WTC11 (cell line): Measurements from ENCODE around the gene HMCES. TPM values are rescaled to one million over a fixed set of nuclear protein-coding genes. Genes with fewer than 3 reads are reported as not detected.
A peak's percentile ranks its signal among the peaks of the same experiment; 100 is the strongest.

Source experiments
- ATF1 ChIP-seq: sonication (generic); formaldehyde crosslinking; IDR thresholded peaks from 2 replicates; pipeline ENCODE4 v1.8.1; 2023; ENCODE audit warnings: mild to moderate bottlenecking, moderate library complexity, missing genetic modification reagents
- CREB1 ChIP-seq: sonication (generic); formaldehyde crosslinking; IDR thresholded peaks from 2 replicates; pipeline ENCODE4 v1.8.0; 2023; ENCODE audit warnings: mild to moderate bottlenecking, missing genetic modification reagents
- EMX1 ChIP-seq: fragments of 250-450 bp; sonication (Bioruptor Pico); IDR thresholded peaks from 2 replicates; pipeline ENCODE4 v1.8.0; 2021; ENCODE audit warnings: mild to moderate bottlenecking
- FOXK1 ChIP-seq: sonication (generic); formaldehyde crosslinking; IDR thresholded peaks from 2 replicates; pipeline ENCODE4 v1.8.0; 2022; ENCODE audit warnings: mild to moderate bottlenecking, moderate library complexity, missing genetic modification reagents
- GRHL2 ChIP-seq: fragments of 250-450 bp; sonication (Bioruptor Pico); IDR thresholded peaks from 2 replicates; pipeline ENCODE4 v1.8.0; 2022; ENCODE audit warnings: mild to moderate bottlenecking, moderate library complexity; ENCODE audit not compliant: insufficient replicate concordance, severe bottlenecking
- IRF1 ChIP-seq: sonication (generic); formaldehyde crosslinking; IDR thresholded peaks from 2 replicates; pipeline ENCODE4 v1.8.0; 2023; ENCODE audit warnings: missing genetic modification reagents
- JAZF1 ChIP-seq: fragments of 250-450 bp; sonication (Bioruptor Pico); IDR thresholded peaks from 2 replicates; pipeline ENCODE4 v1.9.0; 2021; ENCODE audit warnings: moderate library complexity, mild to moderate bottlenecking, inconsistent platforms
- JUN ChIP-seq: sonication (generic); formaldehyde crosslinking; IDR thresholded peaks from 2 replicates; pipeline ENCODE4 v1.8.0; 2023; ENCODE audit warnings: mild to moderate bottlenecking, missing genetic modification reagents
- KAT7 ChIP-seq: sonication (generic); formaldehyde crosslinking; IDR thresholded peaks from 2 replicates; pipeline ENCODE4 v1.8.1; 2023; ENCODE audit warnings: missing genetic modification reagents, mild to moderate bottlenecking, borderline replicate concordance
- MYBL2 ChIP-seq: sonication (generic); formaldehyde crosslinking; IDR thresholded peaks from 2 replicates; pipeline ENCODE4 v1.8.1; 2023; ENCODE audit warnings: mild to moderate bottlenecking, moderate library complexity, missing genetic modification reagents
- NFYB ChIP-seq: sonication (generic); formaldehyde crosslinking; conservative IDR thresholded peaks from 2 replicates; pipeline ENCODE4 v1.8.0; 2022; ENCODE audit warnings: low read depth, missing genetic modification reagents
- RELA ChIP-seq: sonication (generic); formaldehyde crosslinking; IDR thresholded peaks from 2 replicates; pipeline ENCODE4 v1.8.1; 2022; ENCODE audit warnings: missing genetic modification reagents, mild to moderate bottlenecking, borderline replicate concordance
- SMAD3 ChIP-seq: sonication (generic); formaldehyde crosslinking; IDR thresholded peaks from 2 replicates; pipeline ENCODE4 v1.8.0; 2022; ENCODE audit warnings: missing genetic modification reagents, mild to moderate bottlenecking, borderline replicate concordance
- SMAD4 ChIP-seq: sonication (generic); formaldehyde crosslinking; IDR thresholded peaks from 2 replicates; pipeline ENCODE4 v1.8.0; 2022; ENCODE audit warnings: mild to moderate bottlenecking, missing genetic modification reagents
- TCF7 ChIP-seq: sonication (generic); formaldehyde crosslinking; IDR thresholded peaks from 2 replicates; pipeline ENCODE4 v1.8.0; 2022; ENCODE audit warnings: mild to moderate bottlenecking, low read depth, missing genetic modification reagents, moderate library complexity
- TEAD1 ChIP-seq: sonication (generic); formaldehyde crosslinking; IDR thresholded peaks from 2 replicates; pipeline ENCODE4 v1.8.0; 2022; ENCODE audit warnings: mild to moderate bottlenecking, missing genetic modification reagents
- USF1 ChIP-seq: sonication (generic); formaldehyde crosslinking; IDR thresholded peaks from 2 replicates; pipeline ENCODE4 v1.8.0; 2022; ENCODE audit warnings: mild to moderate bottlenecking, missing genetic modification reagents
- ZBTB21 ChIP-seq: sonication (generic); formaldehyde crosslinking; IDR thresholded peaks from 2 replicates; pipeline ENCODE4 v1.8.1; 2023; ENCODE audit warnings: mild to moderate bottlenecking, missing genetic modification reagents, borderline replicate concordance
- ZNF121 ChIP-seq: sonication (generic); formaldehyde crosslinking; IDR thresholded peaks from 2 replicates; pipeline ENCODE4 v1.8.0; 2023; ENCODE audit warnings: missing genetic modification reagents
- ZNF219 ChIP-seq: sonication (generic); formaldehyde crosslinking; IDR thresholded peaks from 2 replicates; pipeline ENCODE4 v1.8.0; 2023; ENCODE audit warnings: missing genetic modification reagents, mild to moderate bottlenecking, borderline replicate concordance
- ZNF232 ChIP-seq: sonication (generic); formaldehyde crosslinking; IDR thresholded peaks from 2 replicates; pipeline ENCODE4 v1.8.0; 2022; ENCODE audit warnings: mild to moderate bottlenecking, missing genetic modification reagents
- ZNF416 ChIP-seq: fragments of 250-450 bp; sonication (Bioruptor Pico); IDR thresholded peaks from 2 replicates; pipeline ENCODE4 v1.9.0; 2021; ENCODE audit warnings: mild to moderate bottlenecking, inconsistent platforms
- ZNF423 ChIP-seq: fragments of 250-450 bp; sonication (Bioruptor Pico); IDR thresholded peaks from 2 replicates; pipeline ENCODE4 v2.1.2; 2022; ENCODE audit warnings: mild to moderate bottlenecking, moderate library complexity
- ZNF512 ChIP-seq: sonication (generic); formaldehyde crosslinking; IDR thresholded peaks from 2 replicates; pipeline ENCODE4 v1.8.1; 2022; ENCODE audit warnings: missing genetic modification reagents, borderline replicate concordance
- ZNF671 ChIP-seq: fragments of 250-450 bp; sonication (Bioruptor Pico); IDR thresholded peaks from 2 replicates; pipeline ENCODE4 v1.8.0; 2021; ENCODE audit warnings: mild to moderate bottlenecking
- total RNA-seq: library from RNA; stranded (reverse); gene quantifications from 3 replicates; pipeline ENCODE4 v1.2.3, GENCODE V29; 2021
- TF ChIP-seq, protein P1 (sequence below): sonication (generic); formaldehyde crosslinking; IDR thresholded peaks from 2 replicates; pipeline ENCODE4 v1.8.1; 2023; ENCODE audit warnings: mild to moderate bottlenecking, moderate library complexity, missing genetic modification reagents
- TF ChIP-seq, protein P2 (sequence below): fragments of 200-600 bp; IDR thresholded peaks from 2 replicates; pipeline ENCODE4 v1.8.0; 2022; ENCODE audit warnings: antibody characterized with exemption
- TF ChIP-seq, protein P3 (sequence below): fragments of 250-450 bp; sonication (Bioruptor Pico); IDR thresholded peaks from 2 replicates; pipeline ENCODE4 v1.9.0; 2021; ENCODE audit warnings: mild to moderate bottlenecking
- TF ChIP-seq, protein P4 (sequence below): sonication (generic); formaldehyde crosslinking; IDR thresholded peaks from 2 replicates; pipeline ENCODE4 v1.8.1; 2023; ENCODE audit warnings: mild to moderate bottlenecking, missing genetic modification reagents

HMCES gene
- total RNA-seq, 1 experiment from 2014 or later: 47.7 TPM

- TF ChIP-seq ZNF416 (CRISPR knock-in tag): 0 out of 2 replicates have a peak, but pooled peaks have one; percentile 48
- no peak for TF ChIP-seq IRF1
- peak; percentile 31; the same call in 1 of the 2 replicates for TF ChIP-seq KAT7
- no peak for TF ChIP-seq ZNF671 (CRISPR knock-in tag)
- TF ChIP-seq ZNF219 (CRISPR knock-in tag): no peak; the same call in 1 of the 2 replicates
- TF ChIP-seq RELA (CRISPR knock-in tag): 0 out of 2 replicates have a peak, but pooled peaks have one; percentile 13
- 0 out of 2 replicates have a peak, but pooled peaks have one; percentile 42 for TF ChIP-seq SMAD3 (CRISPR knock-in tag)
- TF ChIP-seq USF1 (CRISPR knock-in tag): no peak
- TF ChIP-seq SMAD4 (CRISPR knock-in tag): no peak
- TF ChIP-seq ATF1 (CRISPR knock-in tag): peak; percentile 48; the same call in 1 of the 2 replicates
- TF ChIP-seq, protein P1, sequence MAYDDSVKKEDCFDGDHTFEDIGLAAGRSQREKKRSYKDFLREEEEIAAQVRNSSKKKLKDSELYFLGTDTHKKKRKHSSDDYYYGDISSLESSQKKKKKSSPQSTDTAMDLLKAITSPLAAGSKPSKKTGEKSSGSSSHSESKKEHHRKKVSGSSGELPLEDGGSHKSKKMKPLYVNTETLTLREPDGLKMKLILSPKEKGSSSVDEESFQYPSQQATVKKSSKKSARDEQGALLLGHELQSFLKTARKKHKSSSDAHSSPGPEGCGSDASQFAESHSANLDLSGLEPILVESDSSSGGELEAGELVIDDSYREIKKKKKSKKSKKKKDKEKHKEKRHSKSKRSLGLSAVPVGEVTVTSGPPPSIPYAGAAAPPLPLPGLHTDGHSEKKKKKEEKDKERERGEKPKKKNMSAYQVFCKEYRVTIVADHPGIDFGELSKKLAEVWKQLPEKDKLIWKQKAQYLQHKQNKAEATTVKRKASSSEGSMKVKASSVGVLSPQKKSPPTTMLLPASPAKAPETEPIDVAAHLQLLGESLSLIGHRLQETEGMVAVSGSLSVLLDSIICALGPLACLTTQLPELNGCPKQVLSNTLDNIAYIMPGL (CRISPR knock-in tag): peak; percentile 83
- TF ChIP-seq TEAD1 (CRISPR knock-in tag): no peak
- no peak for TF ChIP-seq ZNF121 (CRISPR knock-in tag)
- TF ChIP-seq ZNF232 (CRISPR knock-in tag): no peak
- TF ChIP-seq ZBTB21 (CRISPR knock-in tag): no peak
- TF ChIP-seq, protein P2, sequence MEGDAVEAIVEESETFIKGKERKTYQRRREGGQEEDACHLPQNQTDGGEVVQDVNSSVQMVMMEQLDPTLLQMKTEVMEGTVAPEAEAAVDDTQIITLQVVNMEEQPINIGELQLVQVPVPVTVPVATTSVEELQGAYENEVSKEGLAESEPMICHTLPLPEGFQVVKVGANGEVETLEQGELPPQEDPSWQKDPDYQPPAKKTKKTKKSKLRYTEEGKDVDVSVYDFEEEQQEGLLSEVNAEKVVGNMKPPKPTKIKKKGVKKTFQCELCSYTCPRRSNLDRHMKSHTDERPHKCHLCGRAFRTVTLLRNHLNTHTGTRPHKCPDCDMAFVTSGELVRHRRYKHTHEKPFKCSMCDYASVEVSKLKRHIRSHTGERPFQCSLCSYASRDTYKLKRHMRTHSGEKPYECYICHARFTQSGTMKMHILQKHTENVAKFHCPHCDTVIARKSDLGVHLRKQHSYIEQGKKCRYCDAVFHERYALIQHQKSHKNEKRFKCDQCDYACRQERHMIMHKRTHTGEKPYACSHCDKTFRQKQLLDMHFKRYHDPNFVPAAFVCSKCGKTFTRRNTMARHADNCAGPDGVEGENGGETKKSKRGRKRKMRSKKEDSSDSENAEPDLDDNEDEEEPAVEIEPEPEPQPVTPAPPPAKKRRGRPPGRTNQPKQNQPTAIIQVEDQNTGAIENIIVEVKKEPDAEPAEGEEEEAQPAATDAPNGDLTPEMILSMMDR: no peak
- no peak for TF ChIP-seq ZNF512
- 0 out of 2 replicates have a peak, but pooled peaks have one; percentile 8 for TF ChIP-seq NFYB (CRISPR knock-in tag)
- TF ChIP-seq EMX1: no peak
- TF ChIP-seq TCF7: no peak
- no peak for TF ChIP-seq FOXK1 (CRISPR knock-in tag)
- no peak for TF ChIP-seq ZNF423
- TF ChIP-seq GRHL2: no peak
- no peak for TF ChIP-seq CREB1 (CRISPR knock-in tag)
- TF ChIP-seq, protein P3, sequence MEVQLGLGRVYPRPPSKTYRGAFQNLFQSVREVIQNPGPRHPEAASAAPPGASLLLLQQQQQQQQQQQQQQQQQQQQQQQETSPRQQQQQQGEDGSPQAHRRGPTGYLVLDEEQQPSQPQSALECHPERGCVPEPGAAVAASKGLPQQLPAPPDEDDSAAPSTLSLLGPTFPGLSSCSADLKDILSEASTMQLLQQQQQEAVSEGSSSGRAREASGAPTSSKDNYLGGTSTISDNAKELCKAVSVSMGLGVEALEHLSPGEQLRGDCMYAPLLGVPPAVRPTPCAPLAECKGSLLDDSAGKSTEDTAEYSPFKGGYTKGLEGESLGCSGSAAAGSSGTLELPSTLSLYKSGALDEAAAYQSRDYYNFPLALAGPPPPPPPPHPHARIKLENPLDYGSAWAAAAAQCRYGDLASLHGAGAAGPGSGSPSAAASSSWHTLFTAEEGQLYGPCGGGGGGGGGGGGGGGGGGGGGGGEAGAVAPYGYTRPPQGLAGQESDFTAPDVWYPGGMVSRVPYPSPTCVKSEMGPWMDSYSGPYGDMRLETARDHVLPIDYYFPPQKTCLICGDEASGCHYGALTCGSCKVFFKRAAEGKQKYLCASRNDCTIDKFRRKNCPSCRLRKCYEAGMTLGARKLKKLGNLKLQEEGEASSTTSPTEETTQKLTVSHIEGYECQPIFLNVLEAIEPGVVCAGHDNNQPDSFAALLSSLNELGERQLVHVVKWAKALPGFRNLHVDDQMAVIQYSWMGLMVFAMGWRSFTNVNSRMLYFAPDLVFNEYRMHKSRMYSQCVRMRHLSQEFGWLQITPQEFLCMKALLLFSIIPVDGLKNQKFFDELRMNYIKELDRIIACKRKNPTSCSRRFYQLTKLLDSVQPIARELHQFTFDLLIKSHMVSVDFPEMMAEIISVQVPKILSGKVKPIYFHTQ (CRISPR knock-in tag): no peak
- no peak for TF ChIP-seq JUN (CRISPR knock-in tag)
- TF ChIP-seq, protein P4, sequence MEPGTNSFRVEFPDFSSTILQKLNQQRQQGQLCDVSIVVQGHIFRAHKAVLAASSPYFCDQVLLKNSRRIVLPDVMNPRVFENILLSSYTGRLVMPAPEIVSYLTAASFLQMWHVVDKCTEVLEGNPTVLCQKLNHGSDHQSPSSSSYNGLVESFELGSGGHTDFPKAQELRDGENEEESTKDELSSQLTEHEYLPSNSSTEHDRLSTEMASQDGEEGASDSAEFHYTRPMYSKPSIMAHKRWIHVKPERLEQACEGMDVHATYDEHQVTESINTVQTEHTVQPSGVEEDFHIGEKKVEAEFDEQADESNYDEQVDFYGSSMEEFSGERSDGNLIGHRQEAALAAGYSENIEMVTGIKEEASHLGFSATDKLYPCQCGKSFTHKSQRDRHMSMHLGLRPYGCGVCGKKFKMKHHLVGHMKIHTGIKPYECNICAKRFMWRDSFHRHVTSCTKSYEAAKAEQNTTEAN (CRISPR knock-in tag): no peak; the same call in 1 of the 2 replicates
- no peak for TF ChIP-seq JAZF1 (CRISPR knock-in tag)
- TF ChIP-seq MYBL2: peak; percentile 21; the same call in 1 of the 2 replicates
These were observed 566 bp downstream of the HMCES start (continued) for GRCh38 chr3:129278966-129279906.
